SK-N-SH (cell line): ENCODE results near the gene SCGN. TPM values are rescaled to one million over a fixed set of nuclear protein-coding genes. Genes with fewer than 3 reads are reported as not detected.

ENCODE experiments used
- CTCF ChIA-PET: fragments of 300-600, 350-600 bp; formaldehyde crosslinking; extraction: SDS; loops from one replicate; lab custom pipeline; 2021; lab: Yijun Ruan, JAX
- POLR2A ChIA-PET: fragments of 350-600 bp; sonication (Branson Sonifier 250); formaldehyde crosslinking; extraction: SDS; loops from one replicate; lab custom pipeline; 2020; ENCODE audit warnings: antibody characterized with exemption, inconsistent platforms; lab: Yijun Ruan, JAX
- DNase-seq: peaks from one replicate; pipeline ENCODE4 v3.0.0; 2012
- H2AFZ ChIP-seq: fragments of 200-600 bp; sonication (generic); 2 replicates; pipeline ENCODE4 v1.8.1; 2016; ENCODE audit warnings: antibody characterized with exemption, mild to moderate bottlenecking, low read depth
- H3F3A ChIP-seq: fragments of 200-600 bp; sonication (generic); replicated peaks from 2 replicates; pipeline ENCODE3; 2016; ENCODE audit warnings: antibody characterized with exemption, mild to moderate bottlenecking; ENCODE audit not compliant: insufficient read depth
- H3K27ac ChIP-seq, 2 experiments: fragments of 200-500 bp in 1 of 2; fragments of 200-600 bp in 1 of 2; sonication (Bioruptor generic) in 1 of 2; sonication (generic), shearing (Covaris generic) in 1 of 2; 2 replicates each; pipeline versions ENCODE4 v1.5.1 to v1.6.1; 2014 to 2016; ENCODE audit warnings: low read depth in 2 of 2, inconsistent platforms in 1 of 2, low read length in 1 of 2, mild to moderate bottlenecking in 1 of 2, mixed read lengths in 1 of 2
- H3K27me3 ChIP-seq: fragments of 200-600 bp; sonication (generic), shearing (Covaris generic); 2 replicates; pipeline ENCODE4 v1.6.1; 2016; ENCODE audit warnings: mixed run types; ENCODE audit not compliant: insufficient read depth
- H3K36me3 ChIP-seq, 2 experiments: fragments of 200-500 bp in 1 of 2; fragments of 200-600 bp in 1 of 2; sonication (Bioruptor generic) in 1 of 2; sonication (generic) in 1 of 2; replicated peaks in 1 of 2; 2 replicates each; pipeline versions ENCODE3 to v1.5.1; 2014 to 2016; ENCODE audit warnings: low read length in 1 of 2, mild to moderate bottlenecking in 1 of 2; ENCODE audit not compliant: insufficient read depth in 2 of 2, control insufficient read depth in 1 of 2
- H3K4me1 ChIP-seq, 2 experiments: fragments of 200-500 bp in 1 of 2; fragments of 200-600 bp in 1 of 2; sonication (Bioruptor generic) in 1 of 2; sonication (generic), shearing (Covaris generic) in 1 of 2; 2 replicates each; pipeline versions ENCODE4 v1.5.1 to v1.6.1; 2014 to 2016; ENCODE audit warnings: low read depth in 1 of 2, low read length in 1 of 2, mixed run types in 1 of 2; ENCODE audit not compliant: insufficient read depth in 2 of 2, control insufficient read depth in 1 of 2
- H3K4me2 ChIP-seq: fragments of 200-600 bp; sonication (generic), shearing (Covaris generic); 2 replicates; pipeline ENCODE4 v1.6.1; 2017; ENCODE audit warnings: mixed run types
- H3K4me3 ChIP-seq, 2 experiments: fragments of 200-500 bp in 1 of 2; fragments of 200-600 bp in 1 of 2; sonication (Bioruptor generic) in 1 of 2; sonication (generic), shearing (Covaris generic) in 1 of 2; 2 replicates each; pipeline versions ENCODE4 v1.5.1 to v1.8.1; 2014 to 2016; ENCODE audit warnings: low read depth in 2 of 2, inconsistent platforms in 1 of 2, low read length in 1 of 2, mild to moderate bottlenecking in 1 of 2, mixed read lengths in 1 of 2, moderate library complexity in 1 of 2
- H3K79me2 ChIP-seq: fragments of 200-600 bp; sonication (generic); 2 replicates; pipeline ENCODE4 v1.8.1; 2017; ENCODE audit warnings: mild to moderate bottlenecking; ENCODE audit not compliant: insufficient read depth
- H3K9ac ChIP-seq: fragments of 200-600 bp; sonication (generic); 2 replicates; pipeline ENCODE4 v1.6.1; 2017; ENCODE audit warnings: mixed run types
- H3K9me2 ChIP-seq: fragments of 200-600 bp; sonication (generic); 2 replicates; pipeline ENCODE4 v1.6.1; 2017; ENCODE audit warnings: mixed run types
- H3K9me3 ChIP-seq: fragments of 200-600 bp; sonication (generic); 2 replicates; pipeline ENCODE4 v1.6.1; 2017; ENCODE audit warnings: mixed run types, mild to moderate bottlenecking, moderate library complexity
- H4K20me1 ChIP-seq: fragments of 200-600 bp; sonication (generic); 2 replicates; pipeline ENCODE4 v1.6.1; 2017; ENCODE audit warnings: mild to moderate bottlenecking, mixed run types; ENCODE audit not compliant: insufficient read depth
- CHD2 ChIP-seq: fragments of 150-350 bp; IDR thresholded peaks from 2 replicates; pipeline ENCODE4 v1.6.1; 2018; ENCODE audit warnings: low read length; ENCODE audit not compliant: partially characterized antibody
- CTCF ChIP-seq: fragments of 200-600 bp; sonication (generic); IDR thresholded peaks from 2 replicates; pipeline ENCODE4 v1.6.1; 2017; ENCODE audit warnings: antibody characterized with exemption, mild to moderate bottlenecking, moderate library complexity
- ELF1 ChIP-seq: IDR thresholded peaks from 2 replicates; pipeline ENCODE4 v1.4.0; 2012
- EZH2phosphoT487 ChIP-seq: fragments of 200-600 bp; sonication (generic); IDR thresholded peaks from 2 replicates; pipeline ENCODE4 v1.6.1; 2017; ENCODE audit warnings: low read depth, mixed run types, mild to moderate bottlenecking, antibody characterized with exemption, moderate library complexity, borderline replicate concordance
- FOSL2 ChIP-seq: IDR thresholded peaks from 2 replicates; pipeline ENCODE4 v1.4.0; 2012; ENCODE audit warnings: low read depth, mild to moderate bottlenecking, moderate library complexity, borderline replicate concordance
- GATA2 ChIP-seq: sonication (generic); formaldehyde crosslinking; IDR thresholded peaks from 2 replicates; pipeline ENCODE4 v1.5.0; 2020; ENCODE audit warnings: mild to moderate bottlenecking, missing genetic modification reagents
- MXI1 ChIP-seq: IDR thresholded peaks from 2 replicates; pipeline ENCODE4 v1.6.1; 2012; ENCODE audit warnings: mild to moderate bottlenecking, low read depth, low read length, improper control_type of control experiment
- POLR2AphosphoS5 ChIP-seq: IDR thresholded peaks from 2 replicates; pipeline ENCODE4 v1.6.1; 2012; ENCODE audit warnings: low read depth, low read length
- REST ChIP-seq: IDR thresholded peaks from 2 replicates; pipeline ENCODE4 v1.6.1; 2012; ENCODE audit warnings: mild to moderate bottlenecking, low read depth, low read length, moderate library complexity
- RXRA ChIP-seq: IDR thresholded peaks from 2 replicates; pipeline ENCODE4 v1.4.0; 2012; ENCODE audit warnings: low read depth, mild to moderate bottlenecking, borderline replicate concordance
- TAF1 ChIP-seq: IDR thresholded peaks from 2 replicates; pipeline ENCODE4 v1.6.1; 2012; ENCODE audit warnings: low read depth, mild to moderate bottlenecking, low read length, moderate library complexity, borderline replicate concordance
- TCF12 ChIP-seq: IDR thresholded peaks from 2 replicates; pipeline ENCODE4 v1.4.0; 2012
- YY1 ChIP-seq: IDR thresholded peaks from 2 replicates; pipeline ENCODE4 v1.4.0; 2012; ENCODE audit warnings: low read depth, mild to moderate bottlenecking
- ZBTB33 ChIP-seq: IDR thresholded peaks from 2 replicates; pipeline ENCODE4 v1.4.0; 2012; ENCODE audit warnings: low read depth, borderline replicate concordance
- WGBS: methylation state at CpG from one replicate; pipeline ENCODE4 v1.1.6; 2017; ENCODE audit warnings: low lambda C conversion rate; 5-methylcytosine and 5-hydroxymethylcytosine counted together
- polyA plus RNA-seq, 3 experiments: library from polyadenylated mRNA; depleted of rRNA; stranded (reverse); fragments of >200 nt; gene quantifications; 2 replicates each; pipeline ENCODE4 v1.2.3, GENCODE V29; 2012

Gene SCGN
- polyA plus RNA-seq, 1 of the 3 experiments (the other 2 are of a cell fraction): not detected

GRCh38 chr6:25628471-25629197, 23.4 kb upstream of the SCGN start:
- Histone ChIP-seq H2AFZ (no peak overlapping the region), H3K9me3 (no peaks in the 10 kb centered on the region), H3K27ac (no peak overlapping the region), H4K20me1 (no peaks in the 10 kb centered on the region), H3K4me3 (no peak overlapping the region), H3K4me1 (peaks cover 0 to 4% of the 10 kb centered on the region in 2 experiments; a peak in 1 of 4 replicates), H3K4me2 (no peak overlapping the region), H3K36me3 (no peaks in the 10 kb centered on the region), H3K27me3 (no peaks in the 10 kb centered on the region), H3F3A (no peaks in the 10 kb centered on the region), H3K9ac (no peak overlapping the region), H3K9me2 (no peaks in the 10 kb centered on the region), H3K79me2 (no peaks in the 10 kb centered on the region)
- TF ChIP-seq YY1 (no peak), MXI1 (no peak), EZH2phosphoT487 (no peak), REST (no peak), RXRA (no peak), TAF1 (no peak), TCF12 (no peak), FOSL2 (no peak), POLR2AphosphoS5 (no peak), GATA2 (CRISPR knock-in tag) (no peak), ELF1 (no peak), ZBTB33 (no peak), CHD2 (no peak), CTCF (no peak)
- ChIA-PET CTCF (interaction anchor here (0.7 to 1.4 kb wide), 2 partner anchors 90 to 351 kb away, joined by 4 read pairs; no protein-coding TSS in a partner anchor), POLR2A (no interaction called here)
- WGBS: 76% methylated on average over 4 of the region's 4 CpGs
- DNase-seq: no peak
